Midbrain (tissue), 1 donor: ENCODE measurements around the gene NOL4L.

Source experiments
- DNase-seq: peaks from one replicate; lab custom pipeline; 2025; lab: John Stamatoyannopoulos, UW

Gene NOL4L, protein sequence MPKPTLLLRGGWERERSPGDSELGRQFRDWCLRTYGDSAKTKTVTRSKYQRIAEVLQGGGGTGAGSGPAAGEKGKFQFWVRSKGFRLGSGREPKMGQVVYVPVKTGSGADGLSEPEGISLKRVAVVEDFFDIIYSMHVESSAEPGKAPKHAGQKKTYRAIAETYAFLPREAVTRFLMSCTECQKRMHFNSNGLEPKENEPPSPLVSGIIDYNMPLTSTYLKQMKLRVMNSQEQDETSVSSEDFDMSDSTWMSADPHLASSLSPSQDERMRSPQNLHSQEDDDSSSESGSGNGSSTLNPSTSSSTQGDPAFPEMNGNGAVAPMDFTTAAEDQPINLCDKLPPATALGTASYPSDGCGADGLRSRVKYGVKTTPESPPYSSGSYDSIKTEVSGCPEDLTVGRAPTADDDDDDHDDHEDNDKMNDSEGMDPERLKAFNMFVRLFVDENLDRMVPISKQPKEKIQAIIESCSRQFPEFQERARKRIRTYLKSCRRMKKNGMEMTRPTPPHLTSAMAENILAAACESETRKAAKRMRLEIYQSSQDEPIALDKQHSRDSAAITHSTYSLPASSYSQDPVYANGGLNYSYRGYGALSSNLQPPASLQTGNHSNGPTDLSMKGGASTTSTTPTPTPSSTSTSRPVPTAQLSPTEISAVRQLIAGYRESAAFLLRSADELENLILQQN

DNA sequence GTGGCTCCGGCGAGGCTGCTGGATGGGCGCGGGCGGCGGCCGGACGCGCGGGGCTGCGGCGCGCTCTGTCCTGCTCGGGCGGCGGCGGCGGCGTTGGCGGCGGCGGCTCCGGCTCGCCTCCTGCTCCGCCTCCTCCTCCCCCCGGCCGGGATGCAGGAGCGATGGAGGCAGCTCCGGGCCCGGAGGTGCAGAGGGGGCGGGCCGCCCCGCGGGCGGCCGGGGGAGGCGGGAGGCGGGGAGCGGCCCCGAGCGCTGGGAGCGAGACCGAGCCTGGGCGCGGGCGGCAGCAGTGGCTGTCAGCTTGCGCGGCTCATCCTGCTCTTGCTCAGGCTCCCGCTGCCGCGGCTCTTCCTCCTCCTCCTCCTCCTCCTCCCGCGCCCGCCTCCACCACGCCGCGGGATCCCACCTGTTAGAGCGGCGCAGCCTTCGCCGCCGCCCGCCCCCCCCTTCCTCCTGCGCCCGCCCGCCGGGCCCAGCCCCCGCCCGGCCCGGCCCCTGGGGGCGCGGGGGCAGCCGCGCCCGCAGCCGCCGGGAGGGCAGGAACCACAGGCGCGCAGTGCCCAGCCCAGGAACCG is at the start of gene NOL4L:
NOL4L (minus strand) TSS at position 323 of the 575 bp plus-strand sequence. CDS start 443 bp downstream, outside the sequence.
- peak; percentile 51 for DNase-seq

DNA sequence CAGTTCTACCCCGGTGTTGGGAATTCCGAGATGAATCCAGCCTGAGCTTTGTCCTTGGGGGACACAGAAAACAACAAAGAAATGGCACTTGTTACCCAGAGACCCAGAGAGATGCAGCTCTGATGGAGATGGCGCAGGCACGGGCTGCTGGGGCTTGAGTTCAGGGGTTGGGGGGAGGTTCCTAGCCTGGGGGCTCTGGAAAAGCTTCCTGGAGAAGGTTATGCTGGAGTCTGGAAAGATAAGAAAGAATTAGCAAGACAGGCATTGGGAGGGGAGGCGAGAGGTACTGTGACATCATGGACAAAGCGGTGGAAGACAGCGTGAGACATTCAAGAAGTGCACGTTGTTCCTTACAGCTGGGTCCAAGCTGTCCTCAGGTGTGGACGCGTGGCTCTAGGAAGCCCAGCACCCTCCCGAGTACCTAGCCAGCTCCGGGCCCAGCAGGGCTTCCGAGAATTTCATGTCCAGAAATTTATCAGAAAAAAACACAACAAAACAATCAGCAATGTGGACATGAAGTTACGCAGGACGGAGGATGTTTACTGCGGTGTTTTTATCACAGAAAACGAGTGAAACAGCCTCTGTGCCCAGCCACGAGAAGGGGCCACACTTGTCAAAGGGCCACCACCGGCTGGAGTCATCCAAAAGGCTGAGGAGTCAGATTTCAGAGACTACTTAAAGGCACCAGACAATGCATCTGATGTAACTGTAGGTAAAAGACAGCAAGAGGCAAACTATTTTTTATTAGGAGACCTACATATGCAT is 49.1 kb upstream of the NOL4L start:
- no peak for DNase-seq

DNA sequence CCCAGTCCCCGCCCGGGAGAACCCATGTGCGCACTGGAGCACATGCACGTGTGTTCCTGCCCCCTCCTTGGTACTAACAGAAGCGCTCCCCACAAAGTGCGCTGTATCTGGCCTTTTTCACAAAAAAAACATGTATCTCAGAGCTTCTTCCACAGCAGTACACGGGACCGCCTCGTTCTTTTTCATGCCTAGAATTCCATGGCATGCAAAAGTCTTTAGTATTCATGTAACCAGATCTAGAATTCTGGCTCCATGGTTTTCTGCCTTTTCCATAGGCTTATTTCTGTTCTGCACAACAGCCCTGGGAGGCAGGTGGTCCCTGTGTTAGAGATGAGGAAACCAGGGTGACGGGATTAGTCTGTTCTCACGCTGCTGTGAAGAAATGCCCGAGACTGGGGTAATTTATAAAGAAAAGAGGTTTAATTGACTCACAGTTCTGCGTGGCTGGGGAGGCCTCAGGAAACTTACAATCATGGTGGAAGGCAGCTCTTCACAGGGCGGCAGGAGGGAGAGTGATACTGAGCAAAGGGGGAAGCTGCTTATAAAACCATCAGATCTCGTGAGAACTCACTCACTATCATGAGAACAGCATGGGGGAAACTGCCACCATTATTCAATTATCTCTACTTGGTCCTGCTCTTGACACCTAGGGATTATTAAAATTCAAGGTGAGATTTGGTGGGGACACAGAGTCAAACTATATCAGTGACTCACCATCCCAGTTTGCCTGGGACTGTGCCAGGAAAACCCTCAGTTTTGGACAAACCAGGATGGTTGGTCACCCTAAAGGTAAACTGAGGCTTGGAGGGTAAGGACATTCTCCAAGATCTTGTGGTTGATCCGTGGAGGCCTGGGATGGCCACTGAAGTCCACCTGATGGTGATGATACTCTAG is 47.6 kb upstream of the NOL4L start:
- no peak for DNase-seq

DNA sequence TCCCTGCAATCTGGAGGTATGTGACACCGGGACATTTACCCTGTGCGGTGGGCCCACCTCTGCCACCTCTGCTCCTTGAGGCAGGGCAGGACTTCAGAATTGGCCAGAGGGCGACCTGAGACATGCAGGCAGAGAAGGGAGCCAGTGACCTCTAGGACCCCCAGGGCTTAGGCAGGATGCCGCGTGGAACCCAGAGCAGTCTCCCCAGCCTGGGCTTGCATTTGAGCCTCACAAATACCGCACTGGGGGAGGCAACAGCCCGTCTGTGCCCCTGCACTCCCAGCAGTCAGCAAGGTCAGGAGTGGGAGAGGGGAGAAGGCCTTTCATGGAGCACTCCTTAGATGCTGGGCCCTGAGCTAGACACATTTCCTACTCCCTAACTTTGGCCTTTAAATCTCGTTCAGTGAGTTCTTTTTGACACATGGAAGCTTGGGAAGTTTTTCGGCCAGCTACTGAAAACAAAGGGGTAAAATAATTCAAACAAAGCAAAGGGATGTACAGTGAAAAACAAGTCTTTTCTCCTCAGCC is 46.9 kb upstream of the NOL4L start:
- DNase-seq = no peak

DNA sequence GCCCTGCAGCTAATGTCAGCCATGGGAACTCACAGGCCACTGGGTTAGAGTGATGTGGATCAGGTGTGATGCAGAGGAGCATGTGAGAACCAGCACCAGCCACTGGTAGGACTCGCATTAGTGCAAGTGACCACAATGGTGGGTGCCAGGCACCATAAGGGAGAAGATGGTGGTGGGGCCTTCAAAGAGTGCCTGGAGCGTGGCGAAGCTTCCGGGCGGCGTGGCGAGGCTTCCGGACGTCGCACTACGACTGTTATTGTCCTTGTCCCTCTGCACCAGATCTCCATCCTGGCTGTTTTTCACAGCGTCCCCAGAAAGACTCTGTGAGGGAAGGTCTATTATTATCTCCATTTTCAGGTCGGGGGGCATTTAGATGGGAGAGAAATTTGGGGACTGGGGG is 44.7 kb upstream of the NOL4L start:
- no peak for DNase-seq

DNA sequence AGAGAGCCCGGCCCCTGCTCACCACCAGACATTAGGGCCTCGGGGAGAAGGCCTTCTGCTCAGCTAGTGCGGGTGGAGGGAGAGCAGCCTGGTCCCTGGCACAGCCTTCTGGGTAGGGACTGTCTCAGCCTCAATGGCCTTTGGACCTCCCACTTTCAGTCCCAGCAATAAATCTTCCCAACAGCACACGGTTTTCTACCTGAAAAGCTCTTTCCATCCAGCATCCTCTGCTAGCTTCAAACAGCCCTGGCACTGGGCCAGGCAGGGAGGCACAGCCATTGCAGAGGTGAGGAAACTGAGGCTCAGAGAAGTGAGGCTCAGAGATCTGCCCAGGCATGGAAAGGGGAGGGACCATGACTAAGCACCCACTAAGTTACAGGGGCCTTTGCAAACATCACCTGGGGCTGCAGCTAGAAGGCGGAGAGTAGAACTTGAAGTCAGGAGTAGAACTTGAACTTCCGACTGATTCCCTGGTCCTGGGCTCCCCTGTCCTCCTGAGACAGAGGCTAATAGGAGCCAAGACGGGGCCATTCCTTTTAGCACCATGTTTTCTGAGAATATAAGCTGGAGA is 43.9 kb upstream of the NOL4L start:
- DNase-seq = no peak

DNA sequence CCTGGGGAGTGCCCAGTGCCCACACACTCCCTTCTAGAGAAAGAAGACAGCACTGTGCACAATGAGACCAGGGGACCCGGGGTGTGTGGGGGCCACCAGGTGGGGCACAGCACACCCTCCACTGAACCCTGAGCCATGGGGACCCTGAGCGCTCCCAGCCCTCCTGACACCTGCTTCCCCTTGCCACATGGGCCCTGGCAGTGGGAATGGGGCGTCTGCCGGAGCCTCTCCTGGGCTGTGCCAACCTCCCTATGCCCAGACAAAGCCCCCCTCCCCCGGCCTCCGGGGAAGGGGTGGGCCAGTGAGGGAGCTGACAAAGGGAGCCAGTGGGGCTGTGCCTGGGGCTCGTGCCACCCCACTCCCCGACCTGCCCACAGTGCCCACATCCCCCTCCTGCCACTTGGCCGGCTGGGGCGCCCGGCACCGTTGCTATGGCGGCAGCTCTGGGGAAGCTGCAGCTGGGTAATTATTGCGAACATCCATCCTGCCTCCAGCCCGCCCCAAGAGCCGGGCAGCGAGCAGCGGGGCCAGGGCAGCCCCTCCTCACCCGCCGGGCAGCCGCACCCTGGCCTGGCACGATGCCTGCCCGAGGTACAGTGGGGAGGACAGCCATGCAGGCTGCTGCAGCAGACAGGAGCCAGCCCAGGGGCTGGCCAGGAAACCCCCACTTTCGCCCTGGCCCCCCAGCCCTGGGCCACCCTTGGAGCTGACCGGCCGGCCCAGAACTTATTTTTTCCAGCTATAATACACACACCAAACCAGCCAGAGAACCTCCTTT is 41.9 kb upstream of the NOL4L start:
- peak; percentile 64 for DNase-seq

DNA sequence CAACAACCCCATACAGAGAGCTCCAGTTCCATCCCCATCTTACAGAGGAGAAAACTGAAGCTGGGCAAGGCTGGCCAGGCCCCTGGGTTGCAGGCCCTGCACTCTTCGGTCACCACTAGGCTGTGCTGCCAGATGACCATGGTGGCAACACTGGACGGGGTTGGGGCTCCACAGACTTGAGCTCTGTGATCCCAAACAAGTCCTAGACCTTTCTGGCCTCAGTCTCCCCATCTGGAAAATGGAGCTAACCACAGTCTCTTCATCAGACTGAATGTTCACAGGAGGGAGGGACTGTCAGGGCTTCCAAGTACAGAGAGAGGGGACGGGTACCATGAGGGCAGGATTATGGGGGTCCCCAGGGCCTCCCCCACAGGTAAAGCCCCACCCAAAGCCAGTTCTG is 41.3 kb upstream of the NOL4L start:
- DNase-seq = no peak

DNA sequence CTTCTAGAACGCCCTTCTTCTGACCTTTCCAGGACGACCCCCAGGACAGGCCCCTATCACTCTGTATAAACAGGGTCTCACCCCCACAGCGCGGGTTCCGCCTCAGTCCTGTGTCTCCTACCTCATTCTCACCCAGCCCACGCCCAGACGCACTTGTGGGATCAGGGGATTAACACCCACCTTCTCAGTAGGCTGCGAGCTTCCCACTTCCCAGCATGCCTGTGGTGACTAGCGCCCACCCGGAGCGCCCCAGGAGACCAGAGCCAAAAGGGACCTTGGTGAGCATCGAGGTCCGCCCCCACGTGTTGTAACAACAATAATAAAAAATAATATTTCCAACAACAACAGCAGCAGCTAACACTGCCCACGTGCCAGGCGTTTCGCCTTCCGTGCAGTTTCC is 40.9 kb upstream of the NOL4L start:
- DNase-seq = no peak

DNA sequence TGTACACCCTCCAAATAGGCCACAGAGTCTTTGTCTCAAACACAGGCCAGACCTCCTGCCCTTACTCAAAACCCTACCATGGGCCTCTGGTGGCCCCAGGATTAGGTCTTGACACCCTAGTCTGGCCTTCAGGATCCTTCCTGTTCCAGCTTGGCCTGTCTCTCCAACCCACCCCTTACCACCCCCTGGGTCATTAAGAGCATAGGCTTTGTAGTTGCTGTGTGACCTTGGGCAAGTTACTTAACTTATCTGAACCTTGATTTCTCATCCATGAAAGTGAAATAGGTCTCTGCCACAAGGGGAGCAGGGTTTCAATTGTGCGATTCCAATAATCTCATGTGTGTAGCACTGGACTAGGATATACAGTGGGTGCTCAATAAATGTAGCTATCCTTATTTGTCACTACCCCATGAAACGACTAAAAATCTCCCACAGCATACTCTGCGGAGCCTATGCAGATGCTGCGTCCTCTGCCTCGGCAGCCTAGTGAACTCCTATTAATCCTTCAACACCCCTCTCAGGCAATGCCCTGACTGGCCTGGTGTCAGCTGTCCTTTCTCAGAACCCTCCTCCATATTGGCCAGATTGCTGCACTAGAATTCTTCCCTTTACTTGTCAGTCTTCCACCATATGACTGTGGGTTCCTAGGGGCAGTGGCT is 39.7 kb upstream of the NOL4L start:
- no peak for DNase-seq

DNA sequence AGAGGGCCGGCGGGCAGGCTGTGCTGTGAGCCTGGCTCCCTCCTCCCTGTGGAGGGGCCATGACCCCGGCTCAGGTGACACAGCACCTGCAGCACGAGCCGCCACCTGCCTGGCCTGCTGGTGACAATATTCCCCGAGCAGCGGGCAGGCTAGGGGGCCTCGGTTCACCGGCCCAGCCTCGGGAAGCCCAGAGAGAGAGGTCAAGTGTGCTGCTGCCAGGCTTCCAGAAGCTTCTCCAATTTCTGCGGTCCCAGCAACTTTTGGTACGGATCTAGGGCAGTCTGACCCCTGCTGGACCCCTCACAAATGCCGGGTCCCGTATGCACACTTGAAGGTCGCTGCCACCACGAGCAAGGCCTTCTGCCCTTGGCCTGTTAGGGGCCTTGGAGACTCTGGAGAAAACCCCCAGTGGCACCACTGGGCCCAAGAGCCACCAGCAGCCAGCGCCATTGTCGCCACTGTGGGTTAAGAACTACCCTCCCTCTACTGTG is 38.6 kb upstream of the NOL4L start:
- no peak for DNase-seq

DNA sequence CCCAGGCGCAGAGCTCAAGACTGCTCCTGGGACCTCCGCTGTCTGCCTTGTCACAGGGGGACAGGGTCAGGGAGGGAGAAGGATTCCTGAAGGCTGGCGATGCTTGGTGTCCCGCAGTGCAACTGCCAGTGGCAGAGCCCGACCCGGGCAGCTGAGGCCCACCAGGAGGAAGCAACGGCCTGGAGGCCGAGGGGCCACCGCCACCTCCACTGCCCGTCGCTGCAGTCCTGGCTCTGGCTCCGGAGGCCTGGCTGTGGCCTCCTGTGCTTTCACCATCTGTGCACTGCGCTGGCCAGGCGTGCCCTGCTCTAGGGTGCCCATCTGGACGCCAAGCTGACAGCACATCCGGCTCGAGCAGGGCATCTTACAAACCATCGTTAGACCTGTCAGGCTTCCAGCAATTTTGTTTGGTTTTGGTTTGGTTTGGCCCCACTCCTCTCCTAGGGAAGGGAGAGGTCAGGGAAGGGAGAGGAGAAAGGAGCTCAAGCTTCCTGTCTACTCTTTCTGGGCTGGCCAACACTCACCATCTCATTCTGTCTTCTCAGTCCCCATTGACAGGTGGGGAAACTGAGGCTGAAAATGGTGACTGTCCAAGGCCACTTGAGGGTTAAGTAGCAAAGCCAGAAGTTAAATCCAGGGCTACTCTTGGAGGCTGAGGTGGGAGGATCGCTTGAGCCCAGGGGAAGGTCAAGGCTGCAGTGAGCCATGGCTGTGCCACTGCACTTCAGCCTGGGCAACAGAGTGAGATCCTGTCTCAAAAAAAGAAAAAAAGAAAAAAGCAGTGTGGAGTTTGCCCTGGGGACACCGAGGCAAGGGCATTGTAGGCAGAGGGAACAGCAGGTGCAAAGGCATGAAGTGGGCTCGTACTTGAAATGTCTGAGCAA is 37.7 kb upstream of the NOL4L start:
- no peak for DNase-seq

DNA sequence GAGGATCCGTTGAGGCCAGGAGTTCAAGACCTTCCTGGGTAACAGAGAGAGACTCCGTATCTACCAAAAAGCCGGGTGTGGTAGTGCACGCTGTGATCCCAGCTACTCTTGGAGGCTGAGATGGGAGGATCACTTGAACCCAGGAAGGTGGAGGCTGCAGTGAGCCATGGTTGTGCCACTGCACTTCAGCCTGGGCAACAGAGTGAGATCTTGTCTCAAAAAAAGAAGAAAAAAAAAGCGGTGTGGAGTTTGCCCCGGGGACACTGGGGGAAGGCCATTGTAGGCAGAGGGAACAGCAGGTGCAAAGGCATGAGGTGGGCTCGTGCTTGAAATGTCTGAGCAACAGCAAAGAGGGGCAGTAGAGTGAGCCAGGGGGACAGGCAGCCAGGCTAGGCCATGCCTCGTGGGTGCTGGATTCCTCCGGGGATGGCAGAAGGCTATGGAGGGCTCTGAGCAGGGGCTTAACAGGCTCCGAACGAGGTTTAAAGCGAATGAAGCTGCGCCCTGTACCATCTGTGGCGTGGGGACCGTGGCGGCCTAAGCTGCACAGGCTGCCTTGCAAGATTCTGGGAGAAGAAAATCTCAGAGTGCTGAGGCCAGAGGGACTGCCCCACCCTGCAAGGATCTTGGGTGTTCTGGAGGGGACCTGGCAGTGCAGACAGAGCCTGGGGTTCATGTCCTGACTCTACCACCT is 36.9 kb upstream of the NOL4L start:
- no peak for DNase-seq

DNA sequence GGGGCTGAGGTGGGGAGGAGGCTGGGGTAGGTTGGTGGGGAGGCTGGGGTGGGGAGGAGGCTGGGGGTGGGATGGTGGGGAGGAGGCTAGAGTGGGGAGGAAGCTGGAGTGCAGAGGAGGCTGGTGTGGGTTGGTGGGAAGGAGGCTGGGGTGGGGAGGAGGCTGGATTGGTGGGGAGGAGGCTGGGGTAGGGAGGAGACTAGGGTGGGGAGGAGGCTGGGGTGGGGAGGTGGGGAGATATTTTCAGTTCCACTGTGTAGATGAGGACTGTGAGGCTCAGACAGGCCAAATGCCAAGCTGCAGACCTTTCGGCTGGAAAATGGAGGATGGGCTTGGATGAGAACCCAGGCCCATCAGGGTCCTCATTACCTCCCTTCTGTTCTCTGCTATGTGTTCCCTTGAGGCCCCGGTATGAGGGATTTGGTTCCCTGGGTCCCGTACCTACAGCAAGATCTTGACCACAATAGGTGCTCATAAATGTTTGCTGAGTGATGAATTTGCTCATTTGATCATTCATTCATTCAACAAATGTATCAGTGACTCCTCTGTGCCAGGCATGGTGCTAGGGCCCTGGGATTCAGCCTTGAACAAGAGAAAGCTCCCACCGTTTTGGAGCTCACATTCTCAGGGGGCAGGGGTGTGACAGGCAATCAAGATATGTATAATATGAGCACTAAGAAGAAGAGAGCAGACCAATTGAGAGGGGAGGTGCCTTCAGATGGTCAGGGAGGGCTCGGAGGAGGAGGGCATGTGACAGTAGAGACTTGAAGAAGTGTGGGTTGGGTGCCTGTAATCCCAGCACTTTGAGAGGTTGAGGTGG is 36.1 kb upstream of the NOL4L start:
- DNase-seq = no peak

DNA sequence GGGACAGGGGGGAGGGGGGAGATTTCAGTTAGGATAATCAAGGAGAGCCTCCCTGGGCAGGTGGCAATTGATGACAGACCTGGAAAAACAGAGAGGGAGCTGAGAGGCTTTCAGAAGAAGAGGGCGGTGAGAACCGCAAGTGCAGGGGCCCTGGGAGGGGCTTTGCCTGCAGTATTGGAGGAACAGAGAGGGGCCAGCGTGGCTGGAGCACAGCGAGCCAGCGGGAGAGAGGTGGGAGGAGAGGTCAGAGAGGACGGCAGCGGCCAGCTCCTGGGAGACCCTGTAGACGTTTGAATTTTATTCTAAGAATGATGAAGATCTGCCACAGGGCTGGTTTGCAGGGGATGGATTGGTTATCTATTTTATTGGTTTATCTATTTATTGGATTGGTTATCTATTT is 34.5 kb upstream of the NOL4L start:
- DNase-seq = no peak

DNA sequence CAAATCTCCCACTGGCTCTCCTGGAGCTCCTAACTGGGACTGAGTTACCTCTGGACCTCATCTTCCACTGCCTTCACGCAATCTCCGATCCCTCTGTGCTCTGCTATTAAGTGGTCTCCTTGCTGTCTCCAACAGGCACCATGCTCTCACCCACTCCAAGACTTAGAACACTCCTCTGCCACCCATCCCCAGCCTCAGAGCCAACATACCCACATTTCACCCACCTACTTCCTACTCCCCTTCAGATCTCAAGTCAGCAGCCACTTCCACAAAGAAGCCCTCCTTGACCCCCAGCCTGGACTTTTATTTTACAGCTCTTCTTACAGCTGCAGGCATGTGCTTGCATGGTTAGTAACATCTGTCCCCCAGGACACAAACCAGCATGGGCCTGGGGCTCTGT is 29.6 kb upstream of the NOL4L start:
- DNase-seq = no peak

DNA sequence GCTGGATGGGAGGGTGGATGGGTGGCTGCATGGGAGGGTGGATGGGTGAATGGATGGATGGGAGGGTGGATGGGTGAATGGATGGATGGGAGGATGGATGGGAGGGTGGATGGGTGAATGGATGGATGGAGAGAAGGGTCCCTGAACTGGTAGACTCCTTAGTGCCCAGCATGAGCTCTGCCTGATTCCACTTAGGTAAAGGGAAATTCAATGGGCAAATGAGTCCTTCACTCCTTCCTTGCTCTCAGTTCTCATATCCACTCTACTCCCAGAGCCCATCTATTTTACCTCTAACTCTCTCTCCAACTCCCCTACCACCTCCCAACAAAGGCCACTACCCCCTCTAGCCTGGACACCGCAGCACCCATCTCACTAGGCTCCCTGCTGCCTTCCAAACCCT is 29.2 kb upstream of the NOL4L start:
- no peak for DNase-seq
